T-cell (primary cell): ENCODE data around the gene LDLRAD4. TPM values are rescaled to one million over a fixed set of nuclear protein-coding genes. Genes with fewer than 3 reads are reported as not detected.

Source experiments
- ATAC-seq, 4 experiments: fragments of 200-7000 bp in 3 of 4; fragments of 150-1000 bp in 1 of 4; cut with Tn5 transposase; replicated peaks in 1 of 4; 1 replicate in 3 of 4; 2 replicates in 1 of 4; pipeline ENCODE4 v1.10.0; 2021; ENCODE audit warnings: moderate library complexity in 3 of 4, mild to moderate bottlenecking in 2 of 4, moderate number of reproducible peaks in 1 of 4
- CTCF ChIA-PET, 2 donors: fragments of 300-600 bp; sonication (Branson Sonifier 250); formaldehyde crosslinking; loops; one replicate each; lab custom pipeline; 2022; ENCODE audit warnings: antibody characterized with exemption in 2 of 2; lab: Charles Lee
- POLR2A ChIA-PET, 2 donors: fragments of 300-600 bp; sonication (Branson Sonifier 250); formaldehyde crosslinking; loops; one replicate each; lab custom pipeline; 2022; ENCODE audit warnings: antibody characterized with exemption in 2 of 2; lab: Charles Lee
- DNase-seq, 35 experiments: peaks; one replicate each; pipeline versions ENCODE4 v3.0.0 to v3.0.0-alpha.2; 2013 to 2023
- H3K27ac ChIP-seq: one replicate; pipeline ENCODE4 v1.5.1; 2013; ENCODE audit warnings: low read length
- H3K27me3 ChIP-seq, 2 experiments: replicated peaks in 1 of 2; 1 replicate in 1 of 2; 2 replicates in 1 of 2; pipeline versions ENCODE4 v1.6.1 to v1.7.0; 2013; ENCODE audit warnings: low read length in 1 of 2, mixed read lengths in 1 of 2; ENCODE audit not compliant: control insufficient read depth in 2 of 2, insufficient read depth in 2 of 2; ENCODE audit errors: extremely low read depth in 1 of 2
- H3K36me3 ChIP-seq, 2 donors: 1 replicate in 1 of 2; 2 replicates in 1 of 2; pipeline versions ENCODE4 v1.6.1 to v1.7.0; 2013; ENCODE audit warnings: low read length in 1 of 2; ENCODE audit not compliant: control insufficient read depth in 2 of 2, insufficient read depth in 1 of 2; ENCODE audit errors: extremely low read depth in 1 of 2
- H3K4me1 ChIP-seq, 2 experiments: 1 replicate in 1 of 2; 2 replicates in 1 of 2; pipeline versions ENCODE4 v1.6.1 to v1.7.0; 2013; ENCODE audit warnings: low read length in 2 of 2, mixed read lengths in 1 of 2; ENCODE audit not compliant: insufficient read depth in 2 of 2, control insufficient read depth in 1 of 2; ENCODE audit errors: extremely low read depth in 1 of 2
- H3K4me3 ChIP-seq, 2 donors: 1 replicate in 1 of 2; 2 replicates in 1 of 2; pipeline versions ENCODE4 v1.5.1 to v1.7.0; 2013; ENCODE audit warnings: mild to moderate bottlenecking in 2 of 2, low read length in 1 of 2, moderate library complexity in 1 of 2; ENCODE audit not compliant: control insufficient read depth in 1 of 2; ENCODE audit errors: extremely low read depth in 1 of 2
- H3K9me3 ChIP-seq: 2 replicates; pipeline ENCODE4 v1.7.0; 2013
- H3K27ac Mint-ChIP-seq, 2 donors: one replicate each; pipeline ENCODE4 v1.8.0; 2020 to 2021; ENCODE audit warnings: mild to moderate bottlenecking in 2 of 2, mixed read lengths in 2 of 2
- H3K27me3 Mint-ChIP-seq, 2 donors: one replicate each; pipeline ENCODE4 v1.8.0; 2021 to 2022; ENCODE audit warnings: mixed read lengths in 2 of 2
- H3K36me3 Mint-ChIP-seq: one replicate; pipeline ENCODE4 v1.8.0; 2021; ENCODE audit warnings: mixed read lengths
- H3K4me1 Mint-ChIP-seq, 3 donors: one replicate each; pipeline ENCODE4 v1.8.0; 2020 to 2022; ENCODE audit warnings: mixed read lengths in 3 of 3, mild to moderate bottlenecking in 1 of 3
- H3K4me3 Mint-ChIP-seq, 3 donors: one replicate each; pipeline ENCODE4 v1.8.0; 2020 to 2022; ENCODE audit warnings: mild to moderate bottlenecking in 3 of 3, mixed read lengths in 3 of 3, moderate library complexity in 3 of 3
- H3K9me3 Mint-ChIP-seq, 3 donors: one replicate each; pipeline ENCODE4 v1.8.0; 2020 to 2022; ENCODE audit warnings: mixed read lengths in 3 of 3
- WGBS: methylation state at CpG from one replicate; pipeline ENCODE4 v1.1.5; 2013; ENCODE audit warnings: missing lambda C conversion rate; ENCODE audit not compliant: insufficient coverage; 5-methylcytosine and 5-hydroxymethylcytosine counted together
- total RNA-seq, 35 experiments: library from RNA in 6 of 35; stranded (reverse) in 6 of 35; fragments of 120-200 nt in 1 of 35; gene quantifications; one replicate each; pipeline versions ENCODE4 v1.2.1 to v1.2.4 and lab custom pipeline; 2013 to 2026

Gene LDLRAD4
- total RNA-seq, 5 donors from 2014 or later (not counting 1 experiment from before 2014, with no cell fraction given), result 57.6 to 80.8 (median 72.4) TPM

GRCh38 chr18:13623871-13624270 is 405.3 kb downstream of the LDLRAD4 start:
- no peak overlapping the region for H3K27ac Mint-ChIP-seq
- ChIA-PET CTCF (no interaction called here), POLR2A (no interaction called here)
- H3K27me3 Mint-ChIP-seq, result no peaks in the 10 kb centered on the region
- H3K27ac ChIP-seq, result no peak overlapping the region
- no peak overlapping the region for H3K4me3 ChIP-seq
- peaks cover 8 to 11% (median 9%) of the 10 kb centered on the region in 3 donors for H3K4me1 Mint-ChIP-seq
- H3K9me3 ChIP-seq, result no peaks in the 10 kb centered on the region
- H3K36me3 Mint-ChIP-seq, result peaks cover 34% of the 10 kb centered on the region
- H3K9me3 Mint-ChIP-seq, result no peaks in the 10 kb centered on the region
- no peaks in the 10 kb centered on the region for H3K27me3 ChIP-seq
- DNase-seq, result no peak
- H3K4me3 Mint-ChIP-seq, result no peak overlapping the region
- ATAC-seq, result no peak
- 94% methylated on average over 11 of the region's 13 CpGs for WGBS
- H3K36me3 ChIP-seq, result peaks cover 3 to 28% of the 10 kb centered on the region in 2 donors
- H3K4me1 ChIP-seq, result peaks cover 0 to 11% of the 10 kb centered on the region in 2 experiments

GRCh38 chr18:13624563-13625237 is 406.1 kb downstream of the LDLRAD4 start:
- ChIA-PET CTCF (no interaction called here), POLR2A (interaction anchor here in 1 of 2 donors (0.6 kb wide), 1 partner anchor 170 kb away, joined by 3 read pairs; no protein-coding TSS in a partner anchor)
- H3K4me3 ChIP-seq, result no peak overlapping the region
- Mint-ChIP-seq H3K27me3 (no peaks in the 10 kb centered on the region), H3K27ac (no peak overlapping the region), H3K4me3 (no peak overlapping the region), H3K36me3 (peaks cover 34% of the 10 kb centered on the region), H3K9me3 (no peaks in the 10 kb centered on the region), H3K4me1 (peaks cover 8 to 13% (median 9%) of the 10 kb centered on the region in 3 donors)
- 94% methylated on average over 6 of the region's 11 CpGs for WGBS
- no peaks in the 10 kb centered on the region for H3K9me3 ChIP-seq
- no peak for ATAC-seq
- H3K27me3 ChIP-seq, result no peaks in the 10 kb centered on the region
- DNase-seq, result no peak
- H3K36me3 ChIP-seq, result peaks cover 3 to 28% of the 10 kb centered on the region in 2 donors
- H3K4me1 ChIP-seq, result peaks cover 0 to 12% of the 10 kb centered on the region in 2 experiments
- H3K27ac ChIP-seq, result no peak overlapping the region

- H3K9me3 ChIP-seq, result no peaks in the 10 kb centered on the region
- peaks cover 0 to 16% of the 10 kb centered on the region in 2 experiments for H3K4me1 ChIP-seq
- no peak overlapping the region for H3K4me3 ChIP-seq
- ATAC-seq (no peak), DNase-seq (no peak)
- Mint-ChIP-seq H3K4me3 (no peak overlapping the region), H3K27ac (no peak overlapping the region), H3K9me3 (no peaks in the 10 kb centered on the region), H3K4me1 (peaks cover 13 to 16% (median 15%) of the 10 kb centered on the region in 3 donors), H3K27me3 (no peaks in the 10 kb centered on the region), H3K36me3 (peaks cover 34% of the 10 kb centered on the region)
- H3K36me3 ChIP-seq, result peaks cover 3 to 28% of the 10 kb centered on the region in 2 donors
- POLR2A ChIA-PET, result no interaction called here
- H3K27me3 ChIP-seq, result no peaks in the 10 kb centered on the region
- CTCF ChIA-PET, result interaction anchor here in 1 of 2 donors (0.5 kb wide), 1 partner anchor 553 kb away, joined by 3 read pairs; no protein-coding TSS in a partner anchor
- H3K27ac ChIP-seq, result no peak overlapping the region
- WGBS, result 94% methylated on average over 6 of the region's 10 CpGs
Measured at GRCh38 chr18:13625355-13625754, 406.8 kb downstream of the LDLRAD4 start.

GRCh38 chr18:13625843-13626543 is 407.4 kb downstream of the LDLRAD4 start:
- no peaks in the 10 kb centered on the region for H3K9me3 Mint-ChIP-seq

GRCh38 chr18:13626544-13626908 is 408.0 kb downstream of the LDLRAD4 start:
- H3K36me3 ChIP-seq, result peaks cover 3 to 23% of the 10 kb centered on the region in 2 donors
- ChIA-PET POLR2A (no interaction called here), CTCF (no interaction called here)
- no peak overlapping the region for H3K4me3 ChIP-seq
- DNase-seq, result no peak
- Mint-ChIP-seq H3K27ac (no peak overlapping the region), H3K4me1 (peaks cover 13 to 16% (median 15%) of the 10 kb centered on the region in 3 donors), H3K36me3 (peaks cover 27% of the 10 kb centered on the region), H3K4me3 (no peak overlapping the region), H3K27me3 (no peaks in the 10 kb centered on the region), H3K9me3 (no peaks in the 10 kb centered on the region)
- no peak for ATAC-seq
- H3K9me3 ChIP-seq, result no peaks in the 10 kb centered on the region
- WGBS, result 58% methylated on average over 2 of the region's 2 CpGs
- H3K4me1 ChIP-seq, result peaks cover 0 to 16% of the 10 kb centered on the region in 2 experiments
- no peaks in the 10 kb centered on the region for H3K27me3 ChIP-seq
- H3K27ac ChIP-seq, result no peak overlapping the region

More at GRCh38 chr18:13625843-13626543, 407.4 kb downstream of the LDLRAD4 start:
- 80% methylated on average over 1 of the region's 8 CpGs for WGBS
- Histone ChIP-seq H3K36me3 (peaks cover 3 to 28% of the 10 kb centered on the region in 2 donors), H3K4me3 (no peak overlapping the region), H3K27me3 (no peaks in the 10 kb centered on the region), H3K27ac (no peak overlapping the region), H3K4me1 (peaks cover 0 to 16% of the 10 kb centered on the region in 2 experiments), H3K9me3 (no peaks in the 10 kb centered on the region)
- no peaks in the 10 kb centered on the region for H3K27me3 Mint-ChIP-seq
- DNase-seq, result no peak
- ChIA-PET POLR2A (no interaction called here), CTCF (interaction anchor here in 1 of 2 donors (0.5 kb wide), 1 partner anchor 554 kb away, joined by 3 read pairs; no protein-coding TSS in a partner anchor)
- no peak overlapping the region for H3K27ac Mint-ChIP-seq
- peaks cover 29% of the 10 kb centered on the region for H3K36me3 Mint-ChIP-seq
- no peak overlapping the region for H3K4me3 Mint-ChIP-seq
- peaks cover 13 to 16% (median 15%) of the 10 kb centered on the region in 3 donors for H3K4me1 Mint-ChIP-seq
- ATAC-seq, result no peak

- Mint-ChIP-seq H3K9me3 (no peaks in the 10 kb centered on the region), H3K4me1 (peaks cover 13 to 16% (median 15%) of the 10 kb centered on the region in 3 donors), H3K4me3 (no peak overlapping the region), H3K27me3 (no peaks in the 10 kb centered on the region), H3K36me3 (peaks cover 23% of the 10 kb centered on the region), H3K27ac (no peak overlapping the region)
- POLR2A ChIA-PET, result no interaction called here
- no peaks in the 10 kb centered on the region for H3K27me3 ChIP-seq
- peaks cover 0 to 16% of the 10 kb centered on the region in 2 experiments for H3K4me1 ChIP-seq
- CTCF ChIA-PET, result no interaction called here
- ATAC-seq (no peak), DNase-seq (no peak)
- no peak overlapping the region for H3K4me3 ChIP-seq
- peaks cover 0 to 25% of the 10 kb centered on the region in 2 donors for H3K36me3 ChIP-seq
- 84% methylated on average over 4 of the region's 8 CpGs for WGBS
- no peak overlapping the region for H3K27ac ChIP-seq
- H3K9me3 ChIP-seq, result no peaks in the 10 kb centered on the region
Measured at GRCh38 chr18:13627639-13628038, 409.1 kb downstream of the LDLRAD4 start.
